Central memory CD8-positive, alpha-beta T cell (primary cell): ENCODE measurements around the gene PRDM12.

Experiments used
- ATAC-seq: fragments of 150-1000 bp; cut with Tn5 transposase; replicated peaks from 2 replicates; pipeline ENCODE4 v1.10.0; 2022; ENCODE audit warnings: mild to moderate bottlenecking, moderate FRiP score, moderate number of reproducible peaks; ENCODE audit not compliant: poor library complexity, severe bottlenecking; ENCODE audit errors: extremely low read depth
- DNase-seq, 2 donors: peaks; one replicate each; pipeline ENCODE4 v3.0.0; 2021; ENCODE audit warnings: low spot score in 2 of 2
- H3K27ac Mint-ChIP-seq: one replicate; pipeline ENCODE4 v1.8.0; 2022; ENCODE audit warnings: low read depth, mild to moderate bottlenecking, moderate library complexity, mixed read lengths
- H3K27me3 Mint-ChIP-seq: one replicate; pipeline ENCODE4 v1.8.0; 2022; ENCODE audit warnings: mixed read lengths
- H3K36me3 Mint-ChIP-seq: one replicate; pipeline ENCODE4 v1.8.0; 2022; ENCODE audit warnings: mild to moderate bottlenecking, moderate library complexity, mixed read lengths; ENCODE audit not compliant: insufficient read depth
- H3K4me1 Mint-ChIP-seq: one replicate; pipeline ENCODE4 v1.8.0; 2022; ENCODE audit warnings: mixed read lengths
- H3K4me3 Mint-ChIP-seq: one replicate; pipeline ENCODE4 v1.8.0; 2022; ENCODE audit warnings: mild to moderate bottlenecking, moderate library complexity, mixed read lengths
- H3K9me3 Mint-ChIP-seq: one replicate; pipeline ENCODE4 v1.8.0; 2022; ENCODE audit warnings: mixed read lengths

Gene PRDM12

DNA sequence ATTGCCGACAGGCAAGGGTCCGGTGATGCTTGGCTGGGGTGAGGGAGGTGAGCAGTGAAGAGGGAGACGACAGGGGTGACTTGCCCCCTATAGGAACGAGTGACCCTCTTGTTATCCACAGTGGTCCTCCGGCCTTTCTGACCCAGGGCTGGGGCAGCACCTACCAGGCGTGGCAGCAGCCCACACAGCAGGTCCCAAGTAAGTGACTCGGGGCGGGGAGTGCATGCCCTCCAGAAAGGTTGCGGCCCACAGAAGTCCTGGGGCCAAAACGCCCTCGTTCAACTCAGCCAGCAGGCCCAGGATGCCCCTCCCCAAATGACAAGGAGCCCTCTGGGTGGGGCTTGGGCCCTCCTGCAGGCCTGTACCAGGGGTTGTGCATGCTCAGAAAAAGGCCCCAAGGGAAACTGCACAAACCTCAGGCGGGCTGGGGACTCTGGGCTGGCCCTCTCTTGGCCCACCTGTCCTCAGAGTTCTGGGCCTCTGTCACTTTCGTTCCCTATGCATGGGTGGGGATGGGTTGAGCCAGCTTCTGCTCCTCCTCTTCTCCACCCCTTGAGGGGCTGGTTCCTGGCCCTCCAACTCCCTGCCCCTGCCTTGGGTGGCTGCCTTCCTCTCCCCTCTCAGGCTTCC lies 32.2 kb upstream of the PRDM12 start:
- DNase-seq = no peak
- Mint-ChIP-seq H3K36me3 (peaks cover 28% of the 10 kb centered on the region), H3K27me3 (no peaks in the 10 kb centered on the region), H3K4me1 (no peaks in the 10 kb centered on the region), H3K27ac (no peak overlapping the region), H3K4me3 (no peak overlapping the region), H3K9me3 (no peaks in the 10 kb centered on the region)
- no peak for ATAC-seq

GRCh38 chr9:130632841-130633240 lies 31.6 kb upstream of the PRDM12 start:
- Mint-ChIP-seq H3K36me3 (peaks cover 27% of the 10 kb centered on the region), H3K9me3 (no peaks in the 10 kb centered on the region), H3K27me3 (no peaks in the 10 kb centered on the region), H3K4me3 (no peak overlapping the region), H3K4me1 (no peaks in the 10 kb centered on the region), H3K27ac (no peak overlapping the region)
- ATAC-seq (no peak), DNase-seq (no peak)

- peaks cover 27% of the 10 kb centered on the region for H3K36me3 Mint-ChIP-seq
- H3K4me3 Mint-ChIP-seq = no peak overlapping the region
- H3K9me3 Mint-ChIP-seq = no peaks in the 10 kb centered on the region
- no peak overlapping the region for H3K27ac Mint-ChIP-seq
- ATAC-seq (no peak), DNase-seq (no peak)
- no peaks in the 10 kb centered on the region for H3K4me1 Mint-ChIP-seq
- no peaks in the 10 kb centered on the region for H3K27me3 Mint-ChIP-seq
Measured at GRCh38 chr9:130633336-130634190, 30.8 kb upstream of the PRDM12 start.

DNA sequence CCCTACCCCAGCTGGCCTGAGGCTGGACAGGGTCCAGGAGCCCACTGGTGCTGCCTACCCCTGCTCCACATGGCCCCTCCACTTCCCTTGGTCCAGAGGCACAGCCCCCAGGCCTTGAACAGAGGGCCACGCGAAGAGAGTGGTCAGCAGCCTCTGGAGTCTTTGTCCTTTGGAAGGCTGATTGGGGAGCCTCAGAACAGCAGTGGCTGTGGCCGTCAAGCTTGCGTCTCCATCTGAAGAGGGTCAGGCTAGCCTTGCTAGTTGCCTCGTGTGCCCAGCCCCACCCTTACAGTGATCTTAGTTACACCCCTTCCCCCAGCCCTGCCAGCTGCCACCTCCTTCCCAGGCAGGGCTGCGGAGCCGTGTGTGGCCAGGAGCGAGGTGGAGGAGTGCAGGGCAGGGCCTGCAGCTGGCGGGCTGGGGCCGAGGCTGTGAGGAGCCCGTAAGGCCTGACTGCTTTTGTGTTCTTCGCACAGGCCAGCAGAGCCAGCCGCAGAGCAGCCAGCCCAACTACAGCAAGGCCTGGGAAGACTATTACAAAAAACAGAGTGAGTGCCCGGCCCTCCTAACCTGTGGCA lies 30.1 kb upstream of the PRDM12 start:
- peaks cover 27% of the 10 kb centered on the region for H3K36me3 Mint-ChIP-seq
- DNase-seq = no peak
- no peaks in the 10 kb centered on the region for H3K9me3 Mint-ChIP-seq
- no peak overlapping the region for H3K27ac Mint-ChIP-seq
- no peak overlapping the region for H3K4me3 Mint-ChIP-seq
- no peaks in the 10 kb centered on the region for H3K27me3 Mint-ChIP-seq
- no peak for ATAC-seq
- no peaks in the 10 kb centered on the region for H3K4me1 Mint-ChIP-seq

DNA sequence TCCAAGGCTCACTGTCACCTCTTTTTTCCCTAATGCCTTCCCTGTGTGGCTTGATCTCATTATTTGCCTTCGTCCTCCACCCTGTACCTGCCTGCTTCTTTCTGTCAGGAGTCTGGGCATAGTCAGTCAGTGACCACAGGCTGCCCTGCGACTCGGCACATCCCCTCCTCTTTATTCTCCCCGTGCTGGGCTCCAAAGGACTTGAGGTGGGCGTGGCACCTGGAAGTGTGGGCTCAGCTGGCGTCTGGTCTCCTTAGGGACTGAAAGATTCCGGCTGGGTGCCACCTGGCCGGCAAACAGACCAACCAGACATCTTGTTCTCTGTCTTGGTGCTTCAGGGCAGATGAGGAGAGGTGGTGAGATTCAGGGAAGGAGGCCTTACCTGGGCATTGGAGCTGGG lies 29.6 kb upstream of the PRDM12 start:
- H3K36me3 Mint-ChIP-seq = peaks cover 25% of the 10 kb centered on the region
- DNase-seq (no peak), ATAC-seq (no peak)
- H3K4me1 Mint-ChIP-seq = no peaks in the 10 kb centered on the region
- no peaks in the 10 kb centered on the region for H3K9me3 Mint-ChIP-seq
- H3K4me3 Mint-ChIP-seq = no peak overlapping the region
- H3K27ac Mint-ChIP-seq = no peak overlapping the region
- H3K27me3 Mint-ChIP-seq = no peaks in the 10 kb centered on the region

GRCh38 chr9:130635306-130635705 lies 29.1 kb upstream of the PRDM12 start:
- DNase-seq (no peak), ATAC-seq (no peak)
- no peaks in the 10 kb centered on the region for H3K9me3 Mint-ChIP-seq
- H3K36me3 Mint-ChIP-seq = peaks cover 23% of the 10 kb centered on the region
- H3K4me3 Mint-ChIP-seq = no peak overlapping the region
- no peaks in the 10 kb centered on the region for H3K4me1 Mint-ChIP-seq
- H3K27me3 Mint-ChIP-seq = no peaks in the 10 kb centered on the region
- no peak overlapping the region for H3K27ac Mint-ChIP-seq

DNA sequence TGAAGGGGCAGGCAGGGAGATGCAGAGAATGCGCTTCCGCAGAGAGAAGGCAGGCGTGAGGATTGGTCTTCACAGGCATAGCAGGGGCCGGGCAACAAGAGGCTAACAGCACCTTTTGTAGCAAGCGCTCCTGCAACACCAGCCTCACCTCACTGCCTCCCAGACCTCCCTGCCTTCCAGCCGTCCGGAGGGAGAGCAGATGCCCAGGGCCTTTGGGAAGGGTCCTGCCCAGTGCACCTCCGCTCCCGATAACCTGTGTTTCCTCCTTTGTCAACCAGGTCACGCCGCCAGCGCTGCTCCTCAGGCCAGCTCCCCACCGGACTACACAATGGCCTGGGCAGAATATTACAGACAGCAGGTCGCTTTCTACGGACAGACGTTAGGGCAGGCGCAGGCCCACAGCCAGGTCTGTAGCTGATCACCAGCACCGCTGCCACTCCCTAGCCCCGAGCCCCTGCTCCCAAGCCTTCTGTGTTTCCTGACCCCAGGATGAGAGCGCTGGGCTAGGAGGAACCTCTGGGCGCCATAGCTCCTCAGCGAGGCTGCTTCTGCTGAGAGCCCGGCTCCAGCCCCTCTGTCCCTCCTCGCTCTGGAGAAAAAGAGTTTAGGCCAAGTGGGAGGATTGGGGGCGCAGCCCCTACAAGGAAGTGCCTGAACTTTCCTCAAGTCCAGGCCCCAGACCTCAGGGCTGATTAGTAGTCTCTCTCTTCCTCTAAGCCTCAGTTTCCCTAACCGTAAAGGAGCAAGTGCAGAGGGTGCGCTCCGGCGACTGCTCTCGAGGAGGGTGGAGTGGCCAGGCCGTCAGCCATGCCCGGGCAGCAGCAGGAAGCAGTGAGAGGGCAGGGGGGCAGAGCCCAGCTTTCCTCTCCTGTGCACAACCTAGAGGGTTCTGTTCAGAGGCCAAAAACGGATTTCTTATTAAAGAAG lies 28.4 kb upstream of the PRDM12 start:
- no peak for ATAC-seq
- H3K36me3 Mint-ChIP-seq = peaks cover 18% of the 10 kb centered on the region
- no peaks in the 10 kb centered on the region for H3K9me3 Mint-ChIP-seq
- H3K27me3 Mint-ChIP-seq = no peaks in the 10 kb centered on the region
- DNase-seq = no peak
- H3K4me3 Mint-ChIP-seq = no peak overlapping the region
- H3K4me1 Mint-ChIP-seq = no peaks in the 10 kb centered on the region
- H3K27ac Mint-ChIP-seq = no peak overlapping the region

- DNase-seq = no peak
- Mint-ChIP-seq H3K27ac (no peak overlapping the region), H3K27me3 (no peaks in the 10 kb centered on the region), H3K4me1 (no peaks in the 10 kb centered on the region), H3K36me3 (peaks cover 14% of the 10 kb centered on the region), H3K9me3 (no peaks in the 10 kb centered on the region), H3K4me3 (no peak overlapping the region)
- no peak for ATAC-seq
Measured at GRCh38 chr9:130636648-130637020, 27.8 kb upstream of the PRDM12 start.

- no peaks in the 10 kb centered on the region for H3K27me3 Mint-ChIP-seq
- H3K27ac Mint-ChIP-seq = no peak overlapping the region
- no peaks in the 10 kb centered on the region for H3K4me1 Mint-ChIP-seq
- DNase-seq = no peak
- no peaks in the 10 kb centered on the region for H3K9me3 Mint-ChIP-seq
- no peak overlapping the region for H3K4me3 Mint-ChIP-seq
- no peak for ATAC-seq
- peaks cover 8% of the 10 kb centered on the region for H3K36me3 Mint-ChIP-seq
Measured at GRCh38 chr9:130638284-130639123, 25.9 kb upstream of the PRDM12 start.

GRCh38 chr9:130639124-130639765 lies 25.1 kb upstream of the PRDM12 start:
- Mint-ChIP-seq H3K4me3 (no peak overlapping the region), H3K9me3 (no peaks in the 10 kb centered on the region), H3K36me3 (peaks cover 8% of the 10 kb centered on the region), H3K27ac (no peak overlapping the region), H3K4me1 (no peaks in the 10 kb centered on the region), H3K27me3 (no peaks in the 10 kb centered on the region)
- ATAC-seq (no peak), DNase-seq (no peak)

DNA sequence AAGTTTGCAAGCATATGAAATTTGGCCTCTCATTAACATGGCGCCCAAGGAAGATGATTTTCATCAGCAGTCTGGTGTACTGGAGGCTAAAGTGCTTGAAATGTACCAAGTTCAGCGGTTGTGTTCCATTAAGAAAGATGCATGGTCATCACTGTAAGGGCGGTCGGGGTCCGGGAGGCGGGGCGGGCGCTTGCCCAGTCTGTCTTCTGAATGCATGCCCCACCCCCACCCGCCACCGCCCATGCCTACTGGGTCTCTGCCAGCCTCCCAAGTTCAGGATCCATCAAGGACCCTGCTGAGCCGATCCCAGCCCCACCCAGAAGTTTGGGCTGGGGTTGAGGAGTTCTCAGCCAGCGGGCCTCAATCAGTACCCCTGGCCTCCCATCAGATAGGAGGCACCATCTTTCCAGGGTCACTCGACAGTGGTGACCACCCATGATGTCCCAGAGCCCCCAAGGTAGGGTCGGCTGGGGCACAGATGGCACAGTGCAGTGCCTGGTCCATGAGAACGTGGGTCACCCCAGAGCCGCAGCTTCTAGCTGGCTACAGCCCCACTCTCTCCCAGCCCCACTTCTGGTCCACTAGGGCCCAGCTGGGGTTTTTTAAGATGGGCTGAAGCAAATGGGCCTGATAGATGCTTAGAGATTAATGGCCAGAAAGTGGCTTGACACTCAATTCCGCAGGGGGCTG lies 24.4 kb upstream of the PRDM12 start:
- ATAC-seq (no peak), DNase-seq (no peak)
- peaks cover 8% of the 10 kb centered on the region for H3K36me3 Mint-ChIP-seq
- no peaks in the 10 kb centered on the region for H3K27me3 Mint-ChIP-seq
- no peak overlapping the region for H3K27ac Mint-ChIP-seq
- no peaks in the 10 kb centered on the region for H3K4me1 Mint-ChIP-seq
- no peaks in the 10 kb centered on the region for H3K9me3 Mint-ChIP-seq
- no peak overlapping the region for H3K4me3 Mint-ChIP-seq
